NAMALWA (cell line): ENCODE results near the gene GRN.
"Not testable (repeated sequence)": the region's sequence is repeated elsewhere in the genome, so short reads cannot be mapped to it uniquely, and the experiment has no call there.

ENCODE experiments used
- DNase-seq: peaks from one replicate; pipeline ENCODE4 v3.0.0-alpha.2; 2015; ENCODE audit warnings: low spot score

Gene GRN

DNA sequence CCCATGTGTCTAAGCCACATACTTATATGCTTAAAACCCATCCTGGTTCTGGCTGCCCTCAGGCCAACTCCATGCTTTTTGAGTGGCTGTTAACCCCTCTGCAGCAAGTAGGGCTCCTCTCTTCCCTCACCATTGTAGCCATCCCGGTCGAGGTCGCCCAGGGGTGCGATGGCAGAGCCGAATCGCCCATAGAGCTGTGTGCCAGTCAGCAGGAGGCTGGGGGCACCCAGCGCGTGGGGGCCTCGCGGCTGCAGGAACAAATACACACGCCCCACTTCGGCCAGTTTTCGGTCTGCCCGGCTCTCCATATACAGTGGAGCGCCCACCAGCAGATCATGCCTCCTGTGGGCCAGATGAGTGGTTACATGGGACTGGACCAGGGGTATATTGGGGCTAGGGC lies 38.3 kb downstream of the GRN start:
- DNase-seq = no peak

DNA sequence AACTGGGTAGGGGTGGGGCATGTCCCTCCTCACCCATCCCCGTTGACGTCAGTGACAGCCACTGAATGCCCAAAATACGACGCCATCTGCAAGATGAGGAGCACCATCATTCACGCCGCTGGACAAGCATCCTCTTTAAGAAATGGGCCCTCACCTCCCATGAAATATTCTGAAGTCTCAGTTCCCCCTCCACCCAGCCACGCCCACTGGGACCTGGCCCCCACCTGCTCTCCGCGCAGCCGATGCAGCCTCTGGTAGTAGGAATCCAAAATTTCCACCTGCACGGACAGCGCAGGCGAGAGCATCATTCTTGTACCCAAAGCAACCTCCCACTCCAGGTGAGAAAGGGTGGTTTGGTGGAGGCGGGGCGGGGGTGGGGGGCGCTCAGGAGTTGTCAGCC lies 38.8 kb downstream of the GRN start:
- DNase-seq = no peak

DNA sequence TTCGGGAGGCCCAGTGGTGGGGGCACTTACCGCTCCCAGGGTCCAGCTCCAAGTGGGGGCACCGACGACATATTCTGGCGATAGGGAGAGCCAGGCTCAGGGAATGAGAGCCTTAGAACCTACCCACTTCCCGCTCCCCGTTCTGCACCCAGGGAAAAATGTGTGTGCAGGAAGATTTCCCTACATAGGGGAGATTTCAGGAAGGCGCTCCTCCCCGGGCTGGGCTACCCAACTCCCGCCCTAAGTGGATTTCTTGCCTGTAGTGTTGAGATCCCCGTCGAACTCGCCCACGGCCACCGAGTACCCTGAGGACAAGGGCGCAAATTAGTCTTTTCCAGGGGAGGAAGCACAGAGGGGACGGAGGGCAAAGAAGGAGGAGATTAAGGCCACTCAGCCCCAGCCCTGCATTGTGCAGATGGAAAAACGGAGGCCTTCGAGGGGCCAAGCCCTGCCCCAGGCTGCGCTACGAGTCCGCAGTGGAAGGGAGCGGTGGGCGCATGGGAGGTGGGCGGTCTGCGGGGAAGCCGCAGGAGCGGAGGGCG lies 39.2 kb downstream of the GRN start:
- no peak for DNase-seq

DNA sequence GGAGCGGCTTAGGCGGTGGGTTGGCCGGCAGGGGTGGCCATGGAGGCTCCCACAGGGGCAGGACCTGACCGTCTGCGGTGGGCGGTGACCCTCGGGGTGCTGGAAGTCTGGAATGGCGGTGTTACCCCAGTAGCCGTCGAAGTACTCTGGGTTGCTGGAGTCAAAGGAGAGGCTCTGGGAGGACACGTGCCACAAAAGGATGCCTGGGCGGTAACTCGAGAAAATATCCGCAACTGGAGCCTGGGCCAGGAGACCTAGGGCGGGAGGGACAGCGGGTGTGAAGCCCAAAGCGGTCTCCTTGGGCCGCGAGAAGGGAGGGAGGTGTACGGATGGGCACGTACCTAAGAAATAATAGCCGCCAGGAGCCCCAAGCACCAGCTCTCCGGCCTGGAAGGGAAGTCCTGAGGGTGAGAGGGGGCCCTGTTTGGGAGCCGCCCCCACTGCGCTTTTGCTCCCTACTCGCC lies 39.8 kb downstream of the GRN start:
- DNase-seq = no peak

DNA sequence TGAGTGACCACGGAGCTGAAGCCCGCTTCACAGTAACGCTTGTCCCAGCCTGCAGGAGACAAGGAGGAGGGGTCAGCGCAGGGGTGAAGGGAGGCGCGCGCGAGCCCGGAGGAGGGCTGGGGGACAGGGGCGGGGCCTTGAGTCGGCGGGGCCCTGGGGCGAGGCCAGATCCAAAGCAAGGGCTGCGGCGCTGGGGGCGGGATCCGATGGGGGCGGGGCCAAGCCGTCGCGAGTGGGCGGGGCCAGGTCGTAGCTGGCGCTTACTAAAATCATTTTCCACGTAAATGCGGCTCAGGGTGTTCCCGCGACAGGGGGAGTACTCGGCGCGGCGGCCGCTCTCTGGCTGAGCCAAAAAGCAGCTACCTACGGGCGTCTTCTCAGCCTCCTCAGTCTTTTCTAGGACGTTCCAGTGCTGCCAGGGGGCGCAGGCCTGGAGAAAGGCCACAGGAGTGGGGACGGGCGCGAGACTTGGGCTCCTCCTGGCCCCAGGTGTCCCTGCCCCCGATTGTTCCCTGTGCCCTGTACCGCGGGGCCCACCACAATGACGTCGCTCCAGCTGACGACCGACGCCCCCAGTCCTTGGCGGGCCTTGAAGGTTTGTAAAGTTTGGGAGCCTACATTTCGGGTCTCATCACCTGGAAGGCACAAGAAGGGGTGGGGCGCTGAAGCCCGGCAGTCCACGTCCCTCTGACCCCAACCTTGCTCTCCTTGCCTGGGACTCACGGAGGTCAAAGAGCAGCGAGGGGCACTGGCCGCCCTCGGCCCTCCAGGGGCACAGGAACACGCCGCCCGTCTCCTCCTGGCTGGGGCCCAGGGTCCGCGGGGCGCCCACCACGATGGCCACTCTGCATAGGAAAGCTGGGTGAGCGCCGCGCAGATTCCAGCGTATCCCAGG lies 40.4 kb downstream of the GRN start:
- peak; percentile 56 for DNase-seq

GRCh38 chr17:44386182-44386525 lies 41.1 kb downstream of the GRN start:
- DNase-seq = no peak

GRCh38 chr17:44387804-44388203 lies 42.7 kb downstream of the GRN start:
- no peak for DNase-seq

GRCh38 chr17:44389281-44389680 lies 44.2 kb downstream of the GRN start, which contains the start of gene ITGA2B:
TSS of gene ITGA2B (minus strand) at chr17:44389649. CDS start at chr17:44389473, 176 bp downstream.
- no peak for DNase-seq

GRCh38 chr17:44389723-44390202 lies 44.7 kb downstream of the GRN start:
- no peak for DNase-seq

GRCh38 chr17:44390250-44390870 lies 45.3 kb downstream of the GRN start:
- no peak for DNase-seq

DNA sequence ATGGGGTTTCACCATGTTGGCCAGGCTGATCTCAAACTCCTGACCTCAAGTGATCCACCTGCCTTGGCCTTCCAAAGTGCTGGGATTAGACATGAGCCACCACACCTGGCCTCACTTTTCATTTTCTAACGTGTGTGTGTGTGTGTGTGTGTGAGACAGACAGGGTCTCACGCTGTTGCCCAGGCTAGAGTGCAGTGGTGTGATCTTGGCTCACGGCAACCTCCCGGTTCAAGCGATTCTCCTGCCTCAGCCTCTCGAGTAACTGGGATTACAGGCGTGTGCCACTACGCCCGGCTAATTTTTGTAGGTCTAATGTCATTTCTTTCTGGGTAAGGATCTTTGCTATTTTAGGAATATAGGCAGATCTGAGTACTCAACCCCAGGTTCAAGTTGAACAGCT lies 49.0 kb downstream of the GRN start:
- not testable (repeated sequence) for DNase-seq

DNA sequence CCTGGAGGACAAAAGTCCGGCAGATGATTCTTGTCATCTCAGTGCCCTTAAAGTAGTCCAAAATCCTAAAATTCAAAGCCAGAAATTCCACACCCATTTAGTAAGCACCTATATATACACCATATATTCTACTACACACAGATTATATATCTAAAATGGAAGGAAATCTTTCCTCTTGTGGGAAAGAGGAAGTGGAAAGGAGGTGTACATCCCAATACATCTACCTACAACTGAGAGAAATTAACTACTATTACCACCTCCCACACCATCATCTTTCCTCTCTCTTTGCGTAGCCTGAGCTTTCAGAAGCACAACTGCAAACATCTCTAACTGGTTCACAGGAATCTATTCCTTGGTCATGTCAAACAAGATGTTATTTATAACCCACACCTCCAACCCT lies 49.7 kb downstream of the GRN start:
- DNase-seq = no peak

GRCh38 chr17:44396946-44397345 lies 51.8 kb downstream of the GRN start:
- DNase-seq = no peak

DNA sequence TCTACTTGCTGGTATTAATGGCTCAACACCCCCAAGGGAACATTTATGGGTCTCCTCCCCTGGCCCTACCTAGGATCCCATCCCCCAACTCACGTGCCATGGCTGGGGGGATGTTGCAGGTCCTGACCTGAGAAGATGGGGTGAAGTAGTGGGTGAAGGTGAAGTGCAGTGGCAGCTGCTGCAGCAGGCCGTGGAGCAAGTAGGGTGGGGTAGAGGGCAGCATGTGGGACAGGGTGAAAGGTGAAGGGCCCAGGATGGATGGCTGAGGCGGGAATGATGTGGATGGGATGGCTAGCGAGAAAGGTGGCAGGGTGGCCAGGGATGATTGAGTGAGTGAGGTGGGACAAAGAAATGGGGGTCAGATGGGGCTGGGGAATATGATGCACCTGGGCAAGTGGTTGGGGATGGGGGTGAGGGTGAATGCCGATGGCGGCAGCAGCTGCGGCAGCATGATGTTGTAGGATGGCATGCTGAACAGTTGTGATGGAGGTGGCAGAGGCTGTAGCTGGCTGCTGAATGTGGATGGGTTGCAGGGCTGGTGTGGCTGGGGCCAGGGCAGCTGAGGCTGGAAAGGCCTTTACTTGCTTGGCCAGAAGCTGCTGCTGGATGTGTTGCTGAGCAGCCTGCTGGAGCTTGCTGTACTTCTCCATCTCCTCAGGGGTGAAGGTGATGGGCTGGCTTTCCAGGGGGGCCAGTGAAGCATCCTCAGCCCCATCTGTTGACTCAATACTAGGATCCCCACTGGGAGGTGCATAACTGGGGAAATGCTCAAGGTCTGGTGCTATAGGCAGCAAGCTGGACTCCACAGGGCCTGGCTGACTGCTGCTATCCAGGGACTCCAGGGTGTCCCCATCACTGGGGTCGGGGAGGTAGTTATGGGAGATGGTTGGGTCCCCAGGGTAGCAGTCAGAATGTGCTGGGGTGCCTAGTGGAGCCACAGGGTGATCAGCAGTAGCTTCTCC lies 52.7 kb downstream of the GRN start:
- DNase-seq = no peak

- no peak for DNase-seq
Measured at GRCh38 chr17:44398692-44399691, 53.9 kb downstream of the GRN start.

DNA sequence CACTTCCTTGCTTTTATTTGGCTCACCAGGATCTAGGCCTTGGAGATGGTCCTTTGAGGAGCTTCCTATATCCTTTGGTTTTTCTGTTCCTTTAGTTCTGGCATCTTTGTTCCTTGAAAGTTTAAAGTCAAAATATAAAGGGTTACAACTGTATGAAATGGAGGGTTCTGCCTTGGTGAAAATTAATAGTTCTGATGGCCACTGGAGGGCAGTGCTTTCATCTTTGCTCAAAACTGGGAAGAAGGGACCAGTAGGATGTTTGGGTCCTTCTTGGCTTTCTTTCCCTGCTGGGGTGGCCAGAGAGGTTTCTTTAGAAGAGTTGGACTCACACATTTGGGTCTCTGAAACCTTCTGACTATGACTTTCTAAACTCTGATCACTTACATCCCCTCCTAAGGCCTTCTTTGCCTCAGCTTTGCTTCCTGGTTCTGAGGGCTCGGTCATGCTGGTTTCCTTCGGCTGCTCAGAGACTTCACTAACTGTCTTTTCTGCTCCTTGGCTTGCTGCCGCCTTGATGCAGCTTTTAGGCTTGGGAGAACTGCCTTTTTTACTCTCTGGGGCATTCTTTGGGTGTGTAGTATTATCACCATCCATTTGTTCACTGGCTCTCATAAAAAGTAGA lies 55.2 kb downstream of the GRN start:
- DNase-seq = peak; percentile 43
